GM23338 (cell line): ENCODE data around the gene BCL2L2.

Experiments
- CREB1 ChIP-seq: fragments of 250-450 bp; sonication (Bioruptor Pico); IDR thresholded peaks from 2 replicates; pipeline ENCODE4 v1.5.0; 2020; ENCODE audit warnings: low read depth, mild to moderate bottlenecking, moderate library complexity
- CTCF ChIP-seq, 2 experiments: fragments of 200-600 bp in 1 of 2; sonication (generic) in 1 of 2; conservative IDR thresholded peaks; 2 replicates each; pipeline versions ENCODE4 v1.5.1 to v1.6.1; 2016 to 2017; ENCODE audit warnings: antibody characterized with exemption in 2 of 2, low read depth in 2 of 2, mild to moderate bottlenecking in 2 of 2, moderate library complexity in 1 of 2
- EZH2 ChIP-seq: fragments of 200-600 bp; sonication (generic); IDR thresholded peaks from one replicate; pipeline ENCODE4 v1.8.0; 2017; ENCODE audit warnings: antibody characterized with exemption, mild to moderate bottlenecking, low read depth; ENCODE audit not compliant: unreplicated experiment
- REST ChIP-seq: IDR thresholded peaks from one replicate; pipeline ENCODE4 v1.6.1; 2018; ENCODE audit warnings: antibody characterized with exemption; ENCODE audit not compliant: unreplicated experiment

GRCh38 chr14:23306412-23307145, at the start of gene BCL2L2:
- TF ChIP-seq REST (no peak), CTCF (conservative IDR thresholded peaks at IDR 0.05; ENCODE audit: low read depth in 2 of 2) (no peak), EZH2 (no peak), CREB1 (peak; percentile 98)
